Small intestine (tissue), 7 donors: ENCODE measurements around the gene CAPZA1. TPM values are rescaled to one million over a fixed set of nuclear protein-coding genes. Genes with fewer than 3 reads are reported as not detected.
A peak's percentile ranks its signal among the peaks of the same experiment; 100 is the strongest.

ENCODE experiments used
- DNase-seq, 2 donors: peaks; one replicate each; pipeline versions ENCODE4 v3.0.0 to v3.0.0-alpha.2; 2013
- FAIRE-seq: peaks from 2 replicates; lab custom pipeline; 2012; peaks lifted over from hg19 to GRCh38; lab: Jason Lieb, UNC
- H3K27ac ChIP-seq, 3 donors: one replicate each; pipeline ENCODE4 v1.5.1; 2013; ENCODE audit warnings: low read length in 2 of 3, mild to moderate bottlenecking in 2 of 3, control low read depth in 1 of 3, inconsistent platforms in 1 of 3, low read depth in 1 of 3, moderate library complexity in 1 of 3
- H3K27me3 ChIP-seq, 3 donors: one replicate each; pipeline ENCODE4 v1.6.1; 2013; ENCODE audit warnings: low read length in 3 of 3, inconsistent platforms in 1 of 3; ENCODE audit not compliant: control insufficient read depth in 3 of 3, insufficient read depth in 3 of 3
- H3K36me3 ChIP-seq, 3 donors: one replicate each; pipeline ENCODE4 v1.6.1; 2013; ENCODE audit warnings: low read length in 3 of 3, inconsistent platforms in 1 of 3, low read depth in 1 of 3, mild to moderate bottlenecking in 1 of 3, moderate library complexity in 1 of 3; ENCODE audit not compliant: control insufficient read depth in 3 of 3, insufficient read depth in 2 of 3
- H3K4me1 ChIP-seq, 3 donors: one replicate each; pipeline ENCODE4 v1.6.1; 2013; ENCODE audit warnings: low read length in 2 of 3, inconsistent platforms in 1 of 3, low read depth in 1 of 3, mild to moderate bottlenecking in 1 of 3, moderate library complexity in 1 of 3; ENCODE audit not compliant: control insufficient read depth in 3 of 3, insufficient read depth in 2 of 3
- H3K4me3 ChIP-seq, 3 donors: one replicate each; pipeline ENCODE4 v1.5.1; 2013; ENCODE audit warnings: low read length in 3 of 3, control low read depth in 1 of 3, inconsistent platforms in 1 of 3, low read depth in 1 of 3, mild to moderate bottlenecking in 1 of 3, moderate library complexity in 1 of 3
- H3K9me3 ChIP-seq, 2 donors: one replicate each; pipeline ENCODE4 v1.6.1; 2013; ENCODE audit warnings: low read depth in 1 of 2, low read length in 1 of 2; ENCODE audit not compliant: control insufficient read depth in 2 of 2, insufficient read depth in 1 of 2
- WGBS, 3 donors: extraction: QIAGEN DNeasy Blood & Tissue Kit; methylation state at CpG; one replicate each; pipeline ENCODE4 v1.1.7; 2013; 5-methylcytosine and 5-hydroxymethylcytosine counted together
- polyA plus RNA-seq, 4 donors: library from polyadenylated mRNA; stranded (reverse) in 3 of 4; unstranded in 1 of 4; fragments of 200-250 nt in 3 of 4; fragments of 120-200 nt in 1 of 4; gene quantifications; one replicate each; pipeline versions ENCODE4 v1.2.1 to v1.2.3, GENCODE V29; 2013
- donor health status: healthy with polysubstance abuse.
- donor health status: control.
- donor health status: control.
- donor health status: Bipolar disorder and iron deficiency.
- donor health status: healthy.

Gene CAPZA1
- polyA plus RNA-seq, 4 donors = 76.2 to 111 (median 92.4) TPM

- 84 to 88% (median 84%) methylated on average over 9 of the region's 9 CpGs for WGBS, 3 donors
- H3K4me1 ChIP-seq = peaks cover 0 to 9% (median 0%) of the 10 kb centered on the region in 3 donors
- H3K27ac ChIP-seq = no peak overlapping the region
- DNase-seq = no peak
- no peak for FAIRE-seq
- no peak overlapping the region for H3K4me3 ChIP-seq
- peaks cover 0 to 42% (median 0%) of the 10 kb centered on the region in 3 donors for H3K27me3 ChIP-seq
- no peaks in the 10 kb centered on the region for H3K9me3 ChIP-seq
- H3K36me3 ChIP-seq = no peaks in the 10 kb centered on the region
These were observed 93.1 kb downstream of the CAPZA1 start for GRCh38 chr1:112712701-112713128.

GRCh38 chr1:112713466-112714312, 94.1 kb downstream of the CAPZA1 start:
- FAIRE-seq (no peak), DNase-seq (peak in 1 of 2 donors; percentile 28)
- 34 to 51% (median 44%) methylated on average over 13 to 14 of the region's 14 CpGs for WGBS, 3 donors
- Histone ChIP-seq H3K27me3 (peaks cover 0 to 42% (median 0%) of the 10 kb centered on the region in 3 donors), H3K4me1 (peaks cover 0 to 9% (median 0%) of the 10 kb centered on the region in 3 donors), H3K4me3 (peak overlapping the region in 2 of 3 donors; percentile 47 to 57), H3K27ac (no peak overlapping the region), H3K36me3 (no peaks in the 10 kb centered on the region), H3K9me3 (no peaks in the 10 kb centered on the region)

DNA sequence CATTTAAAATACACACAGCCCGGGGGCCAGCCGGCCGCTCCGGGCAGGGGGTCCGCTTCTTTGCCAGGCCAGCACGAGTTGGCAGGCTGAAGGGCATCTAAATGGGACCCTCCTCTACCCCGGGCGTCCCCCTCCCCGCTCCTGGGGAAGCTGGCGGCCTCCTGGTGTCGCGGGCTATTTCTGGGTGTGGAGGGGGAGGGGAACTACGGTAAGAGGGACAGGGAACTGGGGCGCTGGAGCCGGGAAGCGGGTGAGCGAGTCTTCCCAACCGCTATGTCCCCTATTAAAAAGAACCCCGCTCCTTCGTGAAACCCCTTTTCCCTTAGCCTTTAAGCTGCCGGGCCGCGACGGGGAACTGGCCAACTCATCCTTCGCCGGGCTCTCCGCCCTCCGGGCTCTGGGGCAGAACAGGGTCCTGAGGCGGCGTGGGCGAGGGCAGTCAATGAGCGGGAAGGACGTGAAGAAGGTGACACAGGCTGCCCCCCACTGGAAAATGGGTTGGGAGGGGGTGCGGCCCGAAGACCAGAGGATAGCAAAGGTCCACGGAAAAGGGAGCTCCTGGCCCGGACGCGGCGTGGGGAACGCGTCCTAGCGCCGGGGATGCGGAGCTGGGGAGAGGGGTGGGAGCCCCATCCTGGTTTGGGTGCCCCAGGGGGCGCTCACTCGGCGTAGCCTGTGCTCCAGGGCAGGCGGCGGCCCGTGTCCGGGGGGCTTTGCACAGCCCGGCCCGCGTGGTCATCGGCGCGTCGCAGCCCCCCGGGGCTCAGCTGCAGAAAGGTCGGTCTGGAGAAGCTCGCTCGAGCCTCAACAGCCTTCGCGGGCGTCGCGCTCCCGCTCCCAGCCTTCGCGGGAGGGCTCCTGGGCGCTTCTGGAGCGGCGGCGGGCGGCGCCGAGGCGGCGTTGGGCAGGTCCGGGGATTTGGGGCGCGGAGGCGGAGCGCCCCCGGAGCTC, 95.0 kb downstream of the CAPZA1 start:
- H3K9me3 ChIP-seq = no peaks in the 10 kb centered on the region
- no peak overlapping the region for H3K27ac ChIP-seq
- 1 to 2% (median 1%) methylated on average over 56 to 86 of the region's 86 CpGs for WGBS, 3 donors
- H3K27me3 ChIP-seq = peaks cover 0 to 47% (median 0%) of the 10 kb centered on the region in 3 donors
- peak overlapping the region in 2 of 3 donors; percentile 47 to 57 for H3K4me3 ChIP-seq
- DNase-seq (peak; percentile 30 to 58), FAIRE-seq (no peak)
- H3K36me3 ChIP-seq = no peaks in the 10 kb centered on the region
- H3K4me1 ChIP-seq = peaks cover 0 to 9% (median 0%) of the 10 kb centered on the region in 3 donors

GRCh38 chr1:112715264-112716053, 95.8 kb downstream of the CAPZA1 start, which contains the start of gene PPM1J:
TSS of gene PPM1J (minus strand) at chr1:112715332. CDS start at chr1:112715301, 31 bp downstream.
- Histone ChIP-seq H3K36me3 (no peaks in the 10 kb centered on the region), H3K4me3 (peak within 1 kb of the TSS; percentile 19 to 57 (median 57)), H3K27me3 (peaks cover 0 to 54% (median 0%) of the 10 kb centered on the region in 3 donors), H3K4me1 (peaks cover 0 to 9% (median 0%) of the 10 kb centered on the region in 3 donors), H3K27ac (peak within 1 kb of the TSS in 2 of 3 donors; percentile 35 to 69), H3K9me3 (no peaks in the 10 kb centered on the region)
- WGBS, 3 donors = 0 to 1% (median 0%) methylated on average over 35 to 51 of the region's 51 CpGs
- DNase-seq = peak; percentile 97 to 98
- FAIRE-seq = no peak

DNA sequence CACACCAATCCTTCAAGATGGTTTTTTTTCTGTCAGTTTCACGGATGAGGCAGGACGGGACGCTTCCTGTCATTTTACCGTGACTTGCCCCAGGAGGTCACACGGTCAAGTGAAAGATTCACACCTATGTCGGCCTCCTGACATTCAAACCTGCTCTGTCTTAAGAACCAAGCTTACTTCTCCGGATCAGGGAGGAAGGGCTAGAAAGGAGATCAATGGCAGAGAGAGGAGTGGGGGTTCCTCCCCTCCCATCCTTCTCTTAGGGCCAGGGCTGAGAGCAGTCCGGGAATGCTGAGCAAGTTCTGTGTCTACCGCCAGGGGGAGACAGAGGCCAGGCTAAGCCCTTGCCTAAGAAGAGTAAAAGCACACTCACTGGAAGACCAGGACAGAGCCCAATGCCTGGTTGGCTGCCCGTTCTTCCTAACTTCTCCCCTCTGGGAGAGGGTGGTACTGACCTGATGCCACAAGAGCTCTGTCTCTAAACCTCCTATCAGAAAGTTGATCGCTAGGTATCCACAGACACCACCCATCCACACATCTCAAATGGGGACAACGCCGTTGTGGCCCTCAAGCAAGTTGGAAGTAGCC, 96.6 kb downstream of the CAPZA1 start:
- Histone ChIP-seq H3K4me3 (peak overlapping the region in 2 of 3 donors; percentile 57), H3K9me3 (no peaks in the 10 kb centered on the region), H3K36me3 (no peaks in the 10 kb centered on the region), H3K4me1 (peaks cover 0 to 9% (median 0%) of the 10 kb centered on the region in 3 donors), H3K27me3 (peaks cover 0 to 49% (median 0%) of the 10 kb centered on the region in 3 donors), H3K27ac (no peak overlapping the region)
- no peak for FAIRE-seq
- WGBS, 3 donors = 15 to 17% (median 17%) methylated on average over 13 of the region's 13 CpGs
- peak; percentile 91 to 95 for DNase-seq

DNA sequence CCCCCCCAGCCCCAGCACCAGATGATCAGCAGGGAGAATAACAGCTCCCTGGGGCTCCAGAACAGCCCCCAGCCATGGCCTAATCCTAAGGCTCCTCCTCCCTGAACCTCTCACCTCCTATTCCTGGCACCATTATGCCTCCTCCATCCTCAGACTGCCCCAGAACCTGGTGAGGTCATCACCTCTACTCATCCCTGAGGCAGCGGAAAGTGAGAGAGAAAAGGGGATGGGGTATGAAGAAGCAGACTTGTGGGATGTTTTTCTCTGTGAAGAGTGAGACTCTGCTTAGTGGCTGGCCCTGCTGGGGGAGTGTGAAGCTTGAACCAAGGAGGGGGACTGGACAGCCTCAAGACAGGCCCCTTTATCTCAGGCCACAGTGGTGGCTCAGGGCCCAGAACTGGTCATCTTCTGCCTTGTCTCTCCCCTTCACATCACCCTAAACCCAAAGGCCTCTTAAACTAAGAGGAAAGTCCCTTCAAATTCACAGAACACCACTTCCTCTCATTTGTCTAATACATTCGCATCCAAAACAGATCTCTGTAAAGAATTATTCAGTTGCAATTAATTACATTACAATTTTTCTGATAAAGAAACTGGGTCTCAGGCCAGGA, 97.7 kb downstream of the CAPZA1 start:
- 81 to 94% (median 82%) methylated on average over 2 of the region's 2 CpGs for WGBS, 3 donors
- Histone ChIP-seq H3K4me3 (no peak overlapping the region), H3K27me3 (peaks cover 0 to 40% (median 0%) of the 10 kb centered on the region in 3 donors), H3K27ac (no peak overlapping the region), H3K36me3 (no peaks in the 10 kb centered on the region), H3K9me3 (no peaks in the 10 kb centered on the region), H3K4me1 (peaks cover 0 to 10% (median 0%) of the 10 kb centered on the region in 3 donors)
- no peak for FAIRE-seq
- no peak for DNase-seq
